K562 (cell line): ENCODE measurements around the gene RHOC. TPM values are rescaled to one million over a fixed set of nuclear protein-coding genes. Genes with fewer than 3 reads are reported as not detected.
A peak's percentile ranks its signal among the peaks of the same experiment; 100 is the strongest.

Experiments
- HMG20A ChIP-seq: fragments of 450-650 bp; formaldehyde crosslinking; conservative IDR thresholded peaks from 2 replicates; pipeline ENCODE4 v1.4.0; 2020; ENCODE audit warnings: mild to moderate bottlenecking, mixed read lengths
- MIER1 ChIP-seq: fragments of 450-650 bp; IDR thresholded peaks from 2 replicates; pipeline ENCODE4 v1.6.1; 2016; ENCODE audit warnings: antibody characterized with exemption, mild to moderate bottlenecking, low read depth
- PCBP1 ChIP-seq: fragments of 200-400 bp; formaldehyde crosslinking; IDR thresholded peaks from 2 replicates; pipeline ENCODE4 v1.6.1; 2018; ENCODE audit warnings: mild to moderate bottlenecking, low read depth, low read length; ENCODE audit not compliant: poor library complexity, severe bottlenecking
- SRSF9 ChIP-seq: fragments of 200-400 bp; formaldehyde crosslinking; IDR thresholded peaks from 2 replicates; pipeline ENCODE4 v1.6.1; 2017; ENCODE audit warnings: low read depth, low read length, borderline replicate concordance
- TAF15 ChIP-seq: fragments of 200-400 bp; formaldehyde crosslinking; IDR thresholded peaks from 2 replicates; pipeline ENCODE4 v1.6.1; 2017; ENCODE audit warnings: mild to moderate bottlenecking, low read depth, low read length, moderate library complexity
- ZBTB11 ChIP-seq, 3 experiments: fragments of 200-800 bp in 1 of 3; fragments of 250-450 bp in 1 of 3; fragments of 450-650 bp in 1 of 3; sonication (Bioruptor Pico) in 1 of 3; sonication (Bioruptor generic) in 1 of 3; formaldehyde crosslinking in 1 of 3; IDR thresholded peaks; 2 replicates each; pipeline versions ENCODE4 v1.6.1 to v1.8.0; 2016 to 2022; ENCODE audit warnings: mild to moderate bottlenecking in 2 of 3, missing genetic modification characterization in 2 of 3, missing compliant biosample characterization in 1 of 3, moderate library complexity in 1 of 3
- ZNF146 ChIP-seq: IDR thresholded peaks from one replicate; pipeline ENCODE4 v1.6.1; 2018; ENCODE audit warnings: missing compliant biosample characterization; ENCODE audit not compliant: unreplicated experiment
- ZNF778 ChIP-seq: fragments of 450-650 bp; formaldehyde crosslinking; IDR thresholded peaks from 2 replicates; pipeline ENCODE4 v1.4.0; 2020; ENCODE audit warnings: mild to moderate bottlenecking, moderate library complexity
- polyA plus RNA-seq, 8 experiments: library from polyadenylated mRNA; depleted of rRNA in 4 of 8; stranded (reverse) in 5 of 8; unstranded in 3 of 8; fragments of >200 nt; fragmentation: Nextera tagmentation in 2 of 8; fragmentation: Illumina TruSeq in 1 of 8; extraction: Ambion mirVana in 2 of 8; extraction: Trizol in 1 of 8; gene quantifications; 2 replicates each; pipeline versions ENCODE4 v1.2.1 to v1.2.3, GENCODE V29; 2011 to 2014; ENCODE audit warnings: inconsistent platforms in 1 of 8, missing spikeins in 1 of 8
- total RNA-seq, 7 experiments: library from RNA; depleted of rRNA in 6 of 7; stranded (reverse); fragments of >200 nt in 6 of 7; fragmentation: Illumina TruSeq in 2 of 7; extraction: Trizol in 2 of 7; gene quantifications; 2 replicates each; pipeline versions ENCODE4 v1.2.1 to v1.2.3, GENCODE V29; 2011 to 2021; ENCODE audit warnings: low replicate concordance in 1 of 7
- TF ChIP-seq, protein P1 (sequence below), 2 experiments: fragments of 450-650 bp; IDR thresholded peaks; 2 replicates each; pipeline ENCODE4 v1.6.1; 2018; ENCODE audit warnings: mild to moderate bottlenecking in 2 of 2, low read depth in 1 of 2; ENCODE audit not compliant: partially characterized antibody in 2 of 2
- TF ChIP-seq, protein P2 (sequence below): fragments of 450-650 bp; formaldehyde crosslinking; IDR thresholded peaks from 2 replicates; pipeline ENCODE4 v1.4.0; 2020; ENCODE audit warnings: mild to moderate bottlenecking, moderate library complexity
- TF ChIP-seq, protein P3 (sequence below): fragments of 450-650 bp; IDR thresholded peaks from 2 replicates; pipeline ENCODE4 v1.6.1; 2016; ENCODE audit warnings: mild to moderate bottlenecking
- TF ChIP-seq, protein P4 (sequence below): fragments of 450-650 bp; IDR thresholded peaks from 2 replicates; pipeline ENCODE4 v1.6.1; 2016

The RHOC gene
- total and polyA plus RNA-seq, 9 of the 15 experiments (the other 6 are each of a cell fraction or from before 2014, with no cell fraction given) = 35.2 to 364 (median 204) TPM

- TF ChIP-seq, protein P1, sequence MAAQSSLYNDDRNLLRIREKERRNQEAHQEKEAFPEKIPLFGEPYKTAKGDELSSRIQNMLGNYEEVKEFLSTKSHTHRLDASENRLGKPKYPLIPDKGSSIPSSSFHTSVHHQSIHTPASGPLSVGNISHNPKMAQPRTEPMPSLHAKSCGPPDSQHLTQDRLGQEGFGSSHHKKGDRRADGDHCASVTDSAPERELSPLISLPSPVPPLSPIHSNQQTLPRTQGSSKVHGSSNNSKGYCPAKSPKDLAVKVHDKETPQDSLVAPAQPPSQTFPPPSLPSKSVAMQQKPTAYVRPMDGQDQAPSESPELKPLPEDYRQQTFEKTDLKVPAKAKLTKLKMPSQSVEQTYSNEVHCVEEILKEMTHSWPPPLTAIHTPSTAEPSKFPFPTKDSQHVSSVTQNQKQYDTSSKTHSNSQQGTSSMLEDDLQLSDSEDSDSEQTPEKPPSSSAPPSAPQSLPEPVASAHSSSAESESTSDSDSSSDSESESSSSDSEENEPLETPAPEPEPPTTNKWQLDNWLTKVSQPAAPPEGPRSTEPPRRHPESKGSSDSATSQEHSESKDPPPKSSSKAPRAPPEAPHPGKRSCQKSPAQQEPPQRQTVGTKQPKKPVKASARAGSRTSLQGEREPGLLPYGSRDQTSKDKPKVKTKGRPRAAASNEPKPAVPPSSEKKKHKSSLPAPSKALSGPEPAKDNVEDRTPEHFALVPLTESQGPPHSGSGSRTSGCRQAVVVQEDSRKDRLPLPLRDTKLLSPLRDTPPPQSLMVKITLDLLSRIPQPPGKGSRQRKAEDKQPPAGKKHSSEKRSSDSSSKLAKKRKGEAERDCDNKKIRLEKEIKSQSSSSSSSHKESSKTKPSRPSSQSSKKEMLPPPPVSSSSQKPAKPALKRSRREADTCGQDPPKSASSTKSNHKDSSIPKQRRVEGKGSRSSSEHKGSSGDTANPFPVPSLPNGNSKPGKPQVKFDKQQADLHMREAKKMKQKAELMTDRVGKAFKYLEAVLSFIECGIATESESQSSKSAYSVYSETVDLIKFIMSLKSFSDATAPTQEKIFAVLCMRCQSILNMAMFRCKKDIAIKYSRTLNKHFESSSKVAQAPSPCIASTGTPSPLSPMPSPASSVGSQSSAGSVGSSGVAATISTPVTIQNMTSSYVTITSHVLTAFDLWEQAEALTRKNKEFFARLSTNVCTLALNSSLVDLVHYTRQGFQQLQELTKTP (IDR thresholded peaks at IDR 0.05; ENCODE audit: low read depth in 1 of 2, partially characterized antibody in 2 of 2) = peak in 1 of 2 experiments; percentile 84
- peak in 1 of 3 experiments; percentile 73; a peak in 2 of 6 replicates for TF ChIP-seq ZBTB11 (CRISPR knock-in tag; IDR thresholded peaks at IDR 0.05)
- TF ChIP-seq, protein P2, sequence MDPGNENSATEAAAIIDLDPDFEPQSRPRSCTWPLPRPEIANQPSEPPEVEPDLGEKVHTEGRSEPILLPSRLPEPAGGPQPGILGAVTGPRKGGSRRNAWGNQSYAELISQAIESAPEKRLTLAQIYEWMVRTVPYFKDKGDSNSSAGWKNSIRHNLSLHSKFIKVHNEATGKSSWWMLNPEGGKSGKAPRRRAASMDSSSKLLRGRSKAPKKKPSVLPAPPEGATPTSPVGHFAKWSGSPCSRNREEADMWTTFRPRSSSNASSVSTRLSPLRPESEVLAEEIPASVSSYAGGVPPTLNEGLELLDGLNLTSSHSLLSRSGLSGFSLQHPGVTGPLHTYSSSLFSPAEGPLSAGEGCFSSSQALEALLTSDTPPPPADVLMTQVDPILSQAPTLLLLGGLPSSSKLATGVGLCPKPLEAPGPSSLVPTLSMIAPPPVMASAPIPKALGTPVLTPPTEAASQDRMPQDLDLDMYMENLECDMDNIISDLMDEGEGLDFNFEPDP = no peak
- no peak for TF ChIP-seq SRSF9
- no peak for TF ChIP-seq TAF15
- TF ChIP-seq ZNF146 (CRISPR knock-in tag) = no peak
- TF ChIP-seq, protein P3, sequence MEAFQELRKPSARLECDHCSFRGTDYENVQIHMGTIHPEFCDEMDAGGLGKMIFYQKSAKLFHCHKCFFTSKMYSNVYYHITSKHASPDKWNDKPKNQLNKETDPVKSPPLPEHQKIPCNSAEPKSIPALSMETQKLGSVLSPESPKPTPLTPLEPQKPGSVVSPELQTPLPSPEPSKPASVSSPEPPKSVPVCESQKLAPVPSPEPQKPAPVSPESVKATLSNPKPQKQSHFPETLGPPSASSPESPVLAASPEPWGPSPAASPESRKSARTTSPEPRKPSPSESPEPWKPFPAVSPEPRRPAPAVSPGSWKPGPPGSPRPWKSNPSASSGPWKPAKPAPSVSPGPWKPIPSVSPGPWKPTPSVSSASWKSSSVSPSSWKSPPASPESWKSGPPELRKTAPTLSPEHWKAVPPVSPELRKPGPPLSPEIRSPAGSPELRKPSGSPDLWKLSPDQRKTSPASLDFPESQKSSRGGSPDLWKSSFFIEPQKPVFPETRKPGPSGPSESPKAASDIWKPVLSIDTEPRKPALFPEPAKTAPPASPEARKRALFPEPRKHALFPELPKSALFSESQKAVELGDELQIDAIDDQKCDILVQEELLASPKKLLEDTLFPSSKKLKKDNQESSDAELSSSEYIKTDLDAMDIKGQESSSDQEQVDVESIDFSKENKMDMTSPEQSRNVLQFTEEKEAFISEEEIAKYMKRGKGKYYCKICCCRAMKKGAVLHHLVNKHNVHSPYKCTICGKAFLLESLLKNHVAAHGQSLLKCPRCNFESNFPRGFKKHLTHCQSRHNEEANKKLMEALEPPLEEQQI = no peak
- TF ChIP-seq HMG20A (CRISPR knock-in tag) = no peak; the same call in 1 of the 2 replicates
- no peak for TF ChIP-seq ZNF778 (CRISPR knock-in tag)
- TF ChIP-seq, protein P4, sequence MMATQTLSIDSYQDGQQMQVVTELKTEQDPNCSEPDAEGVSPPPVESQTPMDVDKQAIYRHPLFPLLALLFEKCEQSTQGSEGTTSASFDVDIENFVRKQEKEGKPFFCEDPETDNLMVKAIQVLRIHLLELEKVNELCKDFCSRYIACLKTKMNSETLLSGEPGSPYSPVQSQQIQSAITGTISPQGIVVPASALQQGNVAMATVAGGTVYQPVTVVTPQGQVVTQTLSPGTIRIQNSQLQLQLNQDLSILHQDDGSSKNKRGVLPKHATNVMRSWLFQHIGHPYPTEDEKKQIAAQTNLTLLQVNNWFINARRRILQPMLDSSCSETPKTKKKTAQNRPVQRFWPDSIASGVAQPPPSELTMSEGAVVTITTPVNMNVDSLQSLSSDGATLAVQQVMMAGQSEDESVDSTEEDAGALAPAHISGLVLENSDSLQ = peak; percentile 86
- 0 out of 2 replicates have a peak, but pooled peaks have one; percentile 3 for TF ChIP-seq MIER1
- TF ChIP-seq PCBP1 = no peak
These were observed 6.4 kb downstream of the RHOC start (continued) for GRCh38 chr1:112700290-112701226.
